GM12865 (cell line): Measurements from ENCODE around the gene CST5.
"Not testable (repeated sequence)": the region's sequence is repeated elsewhere in the genome, so short reads cannot be mapped to it uniquely, and the experiment has no call there.

Source experiments
- DNase-seq: peaks from one replicate; pipeline ENCODE4 v3.0.0; 2010; ENCODE audit warnings: low read depth
- H3K4me3 ChIP-seq: 2 replicates; pipeline ENCODE4 v1.5.1; 2011; ENCODE audit warnings: mild to moderate bottlenecking, low read depth, low read length, control low read depth
- TF ChIP-seq, protein P1 (sequence below): IDR thresholded peaks from 2 replicates; pipeline ENCODE4 v1.5.1; 2011; ENCODE audit warnings: low read length, control low read depth, low read depth, inconsistent platforms; ENCODE audit not compliant: insufficient read depth; ENCODE audit errors: missing control alignments

Gene CST5

GRCh38 chr20:23856226-23856625 is 23.3 kb downstream of the CST5 start:
- no peak overlapping the region for H3K4me3 ChIP-seq
- TF ChIP-seq, protein P1, sequence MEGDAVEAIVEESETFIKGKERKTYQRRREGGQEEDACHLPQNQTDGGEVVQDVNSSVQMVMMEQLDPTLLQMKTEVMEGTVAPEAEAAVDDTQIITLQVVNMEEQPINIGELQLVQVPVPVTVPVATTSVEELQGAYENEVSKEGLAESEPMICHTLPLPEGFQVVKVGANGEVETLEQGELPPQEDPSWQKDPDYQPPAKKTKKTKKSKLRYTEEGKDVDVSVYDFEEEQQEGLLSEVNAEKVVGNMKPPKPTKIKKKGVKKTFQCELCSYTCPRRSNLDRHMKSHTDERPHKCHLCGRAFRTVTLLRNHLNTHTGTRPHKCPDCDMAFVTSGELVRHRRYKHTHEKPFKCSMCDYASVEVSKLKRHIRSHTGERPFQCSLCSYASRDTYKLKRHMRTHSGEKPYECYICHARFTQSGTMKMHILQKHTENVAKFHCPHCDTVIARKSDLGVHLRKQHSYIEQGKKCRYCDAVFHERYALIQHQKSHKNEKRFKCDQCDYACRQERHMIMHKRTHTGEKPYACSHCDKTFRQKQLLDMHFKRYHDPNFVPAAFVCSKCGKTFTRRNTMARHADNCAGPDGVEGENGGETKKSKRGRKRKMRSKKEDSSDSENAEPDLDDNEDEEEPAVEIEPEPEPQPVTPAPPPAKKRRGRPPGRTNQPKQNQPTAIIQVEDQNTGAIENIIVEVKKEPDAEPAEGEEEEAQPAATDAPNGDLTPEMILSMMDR, result no peak
- no peak for DNase-seq

GRCh38 chr20:23841693-23842092 is 37.9 kb downstream of the CST5 start:
- TF ChIP-seq, protein P1, result no peak
- no peak overlapping the region for H3K4me3 ChIP-seq
- DNase-seq, result no peak

- TF ChIP-seq, protein P1, result no peak
- no peak overlapping the region for H3K4me3 ChIP-seq
- DNase-seq, result no peak
Measured at GRCh38 chr20:23835716-23836115, 43.8 kb downstream of the CST5 start.

DNA sequence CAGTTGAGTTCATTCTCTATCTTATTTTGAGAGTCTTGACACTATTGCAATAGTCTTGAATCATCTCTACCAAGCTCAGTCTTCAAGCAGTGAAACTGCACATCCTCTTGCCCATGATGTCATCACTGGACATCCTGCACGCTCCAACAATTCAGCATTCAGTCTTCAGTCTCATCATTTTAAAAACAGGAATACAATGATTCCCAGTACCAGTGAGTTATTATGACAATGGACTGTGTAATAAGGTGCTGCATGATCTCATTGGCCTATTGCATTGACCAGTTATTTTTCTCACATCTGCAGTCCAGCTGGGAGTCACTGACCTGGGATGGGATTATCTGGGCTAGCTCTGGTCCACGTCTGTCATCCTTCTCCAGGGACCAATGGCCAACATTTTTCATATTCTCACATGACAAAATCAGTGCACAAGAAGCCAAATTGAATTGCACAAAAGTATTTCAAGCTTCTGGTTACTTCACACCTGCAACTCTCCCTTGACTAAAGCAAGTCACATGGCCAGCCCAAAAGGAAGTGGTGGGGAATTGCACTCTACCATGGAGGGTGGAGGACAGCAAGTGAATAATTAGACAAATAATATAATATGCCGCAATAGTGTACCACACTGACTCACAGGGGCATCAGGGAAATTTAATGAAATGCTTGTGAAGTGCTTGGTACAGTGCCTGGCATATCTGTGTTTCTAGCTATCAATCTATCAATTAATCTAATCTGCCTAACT is 46.6 kb downstream of the CST5 start:
- no peak for DNase-seq
- TF ChIP-seq, protein P1, result no peak
- H3K4me3 ChIP-seq, result no peak overlapping the region

DNA sequence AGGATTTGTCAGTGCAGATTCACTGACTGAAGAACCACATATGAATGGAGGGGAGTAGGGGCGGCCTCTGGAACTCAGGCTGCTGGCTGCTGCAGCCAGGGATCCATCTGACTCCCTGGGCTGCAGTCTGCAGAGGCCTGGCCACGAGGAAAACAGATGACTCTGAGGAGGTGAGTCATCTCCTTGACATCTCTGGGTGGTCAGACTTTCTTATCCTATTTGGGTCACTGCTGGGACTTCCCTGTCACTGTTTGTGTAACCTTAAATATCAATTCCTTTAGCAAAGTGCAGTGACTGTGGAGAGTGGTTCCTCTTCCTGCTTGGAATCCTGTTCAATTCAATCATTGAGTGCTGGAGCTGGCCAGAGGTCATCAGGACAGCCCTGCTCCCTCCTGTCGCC is 47.6 kb downstream of the CST5 start:
- not testable (repeated sequence) for DNase-seq, H3K4me3 ChIP-seq

DNA sequence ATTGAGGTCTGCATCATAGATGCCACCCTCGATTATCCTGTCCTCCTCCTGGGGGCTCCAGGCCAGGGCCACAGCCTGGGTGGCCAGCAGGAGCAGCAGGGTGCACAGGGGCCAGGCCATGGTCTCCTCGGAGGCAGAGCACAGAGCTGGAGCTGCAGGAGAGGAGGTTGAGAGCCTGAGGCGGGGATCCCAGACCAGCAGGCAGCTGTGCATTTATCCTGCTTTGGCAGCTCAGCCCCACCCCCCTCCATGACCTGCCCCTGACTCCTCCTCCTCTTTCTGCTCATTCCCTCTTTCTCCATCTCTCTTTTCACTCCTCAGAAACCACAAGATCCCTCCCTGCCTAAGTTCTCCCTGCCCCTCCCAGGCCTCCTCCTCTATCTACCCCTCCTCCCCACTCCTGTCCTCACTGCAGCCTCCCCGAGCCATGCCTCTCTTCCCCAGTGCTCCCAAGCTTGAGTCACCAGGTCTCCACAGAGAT is 53.0 kb downstream of the CST5 start, which contains the start of gene CST2:
CST2 (minus strand) TSS at position 189 of the 481 bp plus-strand sequence; CDS start at position 120, 69 bp downstream.
- DNase-seq, result no peak
- no peak within 1 kb of the TSS for H3K4me3 ChIP-seq
- TF ChIP-seq, protein P1, result no peak
